IPS-18c (cell line): ENCODE measurements around the gene NOTCH4.
"Not testable (repeated sequence)": the region's sequence is repeated elsewhere in the genome, so short reads cannot be mapped to it uniquely, and the experiment has no call there.

Source experiments
- H3K4me3 ChIP-seq: 2 replicates; pipeline ENCODE4 v1.7.0; 2013; ENCODE audit warnings: low read depth, mild to moderate bottlenecking, low read length, moderate library complexity; ENCODE audit not compliant: insufficient read depth
- H3K9me3 ChIP-seq: one replicate; pipeline ENCODE4 v1.6.1; 2013; ENCODE audit warnings: mild to moderate bottlenecking, low read length, moderate library complexity; ENCODE audit not compliant: control insufficient read depth, insufficient read depth

The NOTCH4 gene

DNA sequence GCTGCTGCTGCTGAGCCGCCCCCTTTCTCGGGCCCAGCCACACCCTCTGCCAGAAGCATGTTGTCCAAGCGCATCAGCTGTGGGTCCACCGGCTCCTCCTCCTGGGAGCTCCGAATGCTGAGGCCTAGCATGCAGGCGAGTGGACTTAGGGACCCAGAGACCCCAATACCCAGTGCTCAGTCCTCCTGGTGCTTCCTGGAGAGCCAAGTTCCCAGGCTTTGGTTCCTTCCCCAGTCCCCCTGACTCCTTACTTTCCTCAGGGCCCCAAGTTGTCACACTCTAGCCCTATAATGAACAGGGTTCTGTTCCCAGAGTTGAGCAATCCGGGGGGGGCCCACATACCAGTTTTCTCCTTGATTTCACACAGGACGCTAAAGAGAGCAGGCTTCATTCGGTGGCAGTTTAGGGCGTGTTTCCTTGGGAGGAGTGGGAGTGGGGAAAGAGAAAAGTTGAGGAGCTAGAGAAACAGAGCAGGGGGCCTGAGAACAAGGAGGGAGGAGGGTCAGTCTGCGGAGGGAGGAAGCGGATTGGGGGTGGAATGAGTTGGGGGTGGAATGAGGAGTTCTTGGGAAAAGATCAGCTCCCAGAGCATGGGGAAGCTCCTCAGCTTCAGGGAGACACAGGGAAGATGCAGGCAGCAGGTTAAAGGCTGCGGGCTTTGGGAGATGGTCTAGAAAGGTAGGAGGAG, 35.3 kb downstream of the NOTCH4 start:
- H3K9me3 ChIP-seq = no peaks in the 10 kb centered on the region
- peak overlapping the region; percentile 70 for H3K4me3 ChIP-seq

DNA sequence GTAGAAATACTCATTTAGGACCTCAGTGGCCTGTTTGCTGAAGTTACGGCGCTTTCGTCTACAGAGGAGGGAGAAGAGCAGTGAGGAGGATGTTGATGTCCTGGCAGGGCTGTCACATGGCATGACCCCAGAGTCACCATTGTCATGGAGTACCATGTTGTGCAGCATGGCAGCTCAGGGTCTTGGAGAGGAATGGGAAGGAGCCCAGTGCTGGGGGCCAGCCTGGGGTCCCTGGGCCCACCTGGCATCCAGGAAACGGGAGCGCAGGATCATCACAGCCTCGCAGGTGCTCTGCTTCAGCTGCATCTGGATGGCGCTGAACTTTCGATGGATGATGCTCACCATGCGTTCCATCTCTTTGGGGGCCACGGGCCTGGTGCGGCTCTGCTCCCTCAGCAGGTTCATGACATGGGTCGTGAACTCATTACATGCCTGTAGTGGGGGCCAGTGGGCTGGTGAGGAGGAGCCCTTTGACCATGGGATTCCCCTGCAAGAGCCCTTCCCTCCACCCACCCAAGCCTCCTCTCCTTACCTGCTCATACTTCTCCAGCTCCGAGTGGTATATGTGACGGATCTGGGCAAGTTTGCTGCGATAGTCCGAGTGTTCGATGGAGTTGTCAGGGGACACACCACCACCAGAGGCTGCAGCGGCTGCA, 36.0 kb downstream of the NOTCH4 start:
- not testable (repeated sequence) for H3K4me3 ChIP-seq, H3K9me3 ChIP-seq

DNA sequence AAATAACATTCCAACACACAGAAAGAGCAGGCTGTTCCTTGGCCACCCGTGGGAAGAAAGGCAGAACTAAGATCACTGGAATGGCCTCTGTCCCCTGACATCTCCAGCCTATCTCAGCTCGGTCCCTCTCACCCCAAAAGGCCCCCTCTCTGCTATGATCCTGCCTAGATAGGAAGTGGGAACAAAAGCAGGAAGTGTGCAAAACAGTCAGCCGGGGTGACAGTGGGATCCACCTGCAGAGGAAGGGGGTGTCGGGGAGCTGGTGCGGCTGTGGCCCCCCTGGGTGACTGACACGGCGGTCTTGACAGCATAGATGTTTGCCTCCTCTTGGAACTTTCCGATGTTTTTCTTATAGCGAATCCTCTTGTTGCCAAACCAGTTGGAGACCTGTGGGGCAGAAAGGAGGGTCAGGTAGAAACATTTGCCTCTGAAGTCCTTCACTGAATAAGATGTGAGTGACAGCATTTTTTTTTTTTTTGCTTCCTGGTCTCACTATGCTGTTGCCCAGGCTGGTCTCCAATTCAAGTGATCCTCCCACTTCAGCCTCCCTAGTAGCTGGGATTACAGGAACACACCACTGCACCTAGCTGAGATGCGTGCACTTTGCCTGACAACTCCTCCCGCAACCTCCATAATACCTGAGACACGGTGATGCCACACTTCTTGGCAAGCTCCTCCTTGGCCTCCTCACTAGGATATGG, 36.7 kb downstream of the NOTCH4 start:
- Histone ChIP-seq H3K4me3 (no peak overlapping the region), H3K9me3 (no peaks in the 10 kb centered on the region)

DNA sequence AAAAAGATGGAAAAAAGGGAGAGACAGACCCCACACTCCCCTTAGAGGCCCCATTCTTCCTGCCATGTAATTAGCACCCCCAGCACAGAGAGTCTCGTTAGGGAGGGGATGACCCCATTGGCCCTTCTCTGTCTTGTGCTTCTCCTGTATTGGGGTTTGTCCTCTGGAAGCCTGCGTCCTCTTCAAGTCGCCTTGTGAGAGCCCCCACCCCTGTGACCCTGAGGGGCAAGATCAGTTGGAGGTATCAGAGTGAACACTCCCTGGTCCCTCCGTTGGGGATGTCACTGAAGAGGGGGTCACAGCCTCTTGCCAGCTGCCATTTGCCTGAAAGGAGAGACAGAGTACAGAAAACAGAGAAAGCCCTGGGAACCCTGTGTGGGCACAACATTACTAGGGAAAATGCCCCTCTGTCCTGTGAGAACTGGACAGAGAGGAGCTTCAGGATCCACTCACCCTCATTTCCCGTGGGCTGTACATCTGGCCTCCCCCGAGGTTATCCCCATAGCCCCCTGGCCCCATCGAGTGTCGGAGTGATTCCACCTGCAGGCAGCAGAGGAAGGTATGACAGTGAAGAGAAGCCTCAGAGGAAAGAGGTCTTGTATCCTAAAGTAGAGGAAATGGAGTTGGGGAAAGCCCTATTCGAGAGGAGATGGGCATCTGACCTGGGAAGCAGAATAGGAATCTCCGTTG, 37.6 kb downstream of the NOTCH4 start:
- H3K9me3 ChIP-seq, H3K4me3 ChIP-seq: not testable (repeated sequence)

DNA sequence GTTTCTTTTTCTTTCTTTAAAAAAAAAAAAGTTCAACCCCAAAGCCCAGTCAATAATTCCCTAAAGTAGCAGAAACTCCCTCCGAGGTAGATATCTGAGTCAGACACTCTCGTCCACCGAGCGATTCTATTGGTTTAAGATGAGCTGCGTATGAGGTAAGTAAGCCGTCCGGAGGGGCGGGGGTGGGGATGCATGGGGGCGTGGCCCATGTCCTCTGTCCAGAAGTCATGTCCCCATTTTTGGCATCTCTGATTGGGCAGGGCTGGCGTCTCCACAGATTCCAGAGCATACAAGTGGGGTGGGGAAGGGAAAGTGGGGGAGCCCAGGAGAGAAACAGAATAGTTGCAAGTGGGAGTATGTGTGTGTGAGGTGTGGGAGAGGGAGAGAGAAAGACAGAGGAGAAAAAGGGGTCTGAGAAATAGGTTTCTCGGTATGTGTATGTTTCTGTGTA, 38.2 kb downstream of the NOTCH4 start:
- H3K4me3 ChIP-seq = not testable (repeated sequence)

DNA sequence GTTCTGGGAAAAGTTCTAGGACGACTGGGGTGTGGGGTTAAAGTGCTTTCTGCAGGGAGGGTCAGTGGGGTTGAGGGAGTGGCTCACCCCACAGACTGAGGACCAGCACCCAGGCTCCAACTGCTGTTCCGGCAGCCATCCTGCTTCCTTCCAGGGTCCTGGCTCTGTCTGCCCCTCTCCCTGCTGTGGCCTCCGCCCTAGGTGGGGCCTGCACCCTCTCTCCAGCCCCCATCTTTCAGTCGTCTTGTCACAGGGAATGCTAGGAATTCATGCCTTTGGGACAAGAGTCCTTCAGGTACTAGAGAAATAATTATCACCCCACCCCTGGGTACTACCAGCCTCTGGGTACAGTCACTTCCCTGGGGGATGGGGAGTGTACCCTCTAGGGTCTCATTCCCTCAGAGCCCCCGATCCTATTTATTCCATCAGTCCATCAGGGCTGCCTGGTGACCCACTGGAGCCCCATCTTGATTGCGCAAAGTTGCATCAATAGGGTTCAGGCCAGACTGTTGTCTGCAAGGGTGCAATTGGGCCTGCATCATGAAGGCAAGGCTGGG, 39.7 kb downstream of the NOTCH4 start, which contains the start of gene AGER:
AGER (minus strand) TSS at position 170 of the 557 bp plus-strand sequence; CDS start at position 139, 31 bp downstream.
- Histone ChIP-seq H3K4me3 (no peak within 1 kb of the TSS), H3K9me3 (no peaks in the 10 kb centered on the region)

More for the DNA sequence above, 38.2 kb downstream of the NOTCH4 start:
- H3K9me3 ChIP-seq = not testable (repeated sequence)

DNA sequence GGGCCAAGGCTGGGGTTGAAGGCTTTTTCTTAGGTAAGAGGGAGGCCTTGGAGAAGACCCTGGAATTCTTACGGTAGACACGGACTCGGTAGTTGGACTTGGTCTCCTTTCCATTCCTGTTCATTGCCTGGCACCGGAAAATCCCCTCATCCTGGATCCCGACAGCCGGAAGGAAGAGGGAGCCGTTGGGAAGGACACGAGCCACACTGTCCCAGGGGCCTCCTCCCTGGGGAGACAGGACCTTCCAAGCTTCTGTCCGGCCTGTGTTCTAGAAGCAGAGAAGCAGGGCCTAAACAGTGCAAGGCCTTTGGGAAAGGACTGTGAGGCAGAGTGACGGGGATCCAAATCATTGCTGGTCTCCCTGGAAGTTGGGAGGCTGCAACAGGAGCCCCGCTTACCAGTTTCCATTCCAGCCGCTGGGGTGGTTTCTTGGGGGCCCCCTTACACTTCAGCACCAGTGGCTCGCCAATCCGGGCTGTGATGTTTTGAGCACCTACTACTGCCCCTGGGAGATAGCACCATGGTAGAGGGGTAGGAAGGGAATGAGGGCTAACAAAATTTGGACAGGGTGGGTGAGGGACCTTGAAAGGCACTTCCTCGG, 40.3 kb downstream of the NOTCH4 start:
- Histone ChIP-seq H3K4me3 (no peak overlapping the region), H3K9me3 (no peaks in the 10 kb centered on the region)

DNA sequence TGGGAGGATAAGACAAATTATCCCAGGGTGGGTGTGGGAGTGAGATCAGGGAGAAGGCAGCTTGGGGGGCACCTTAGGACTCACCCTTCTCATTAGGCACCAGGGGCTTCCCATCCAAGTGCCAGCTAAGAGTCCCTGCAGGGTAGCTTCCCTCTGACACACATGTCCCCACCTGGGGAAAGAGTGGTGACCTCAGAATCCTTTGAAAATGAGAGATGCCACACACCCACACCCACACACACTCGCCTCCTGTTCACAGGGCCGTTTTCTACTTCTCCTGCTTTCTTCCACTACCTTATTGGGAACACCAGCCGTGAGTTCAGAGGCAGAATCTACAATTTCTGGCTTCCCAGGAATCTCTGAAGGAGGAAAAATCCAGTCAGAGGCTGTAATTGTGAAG, 40.8 kb downstream of the NOTCH4 start:
- no peaks in the 10 kb centered on the region for H3K9me3 ChIP-seq

DNA sequence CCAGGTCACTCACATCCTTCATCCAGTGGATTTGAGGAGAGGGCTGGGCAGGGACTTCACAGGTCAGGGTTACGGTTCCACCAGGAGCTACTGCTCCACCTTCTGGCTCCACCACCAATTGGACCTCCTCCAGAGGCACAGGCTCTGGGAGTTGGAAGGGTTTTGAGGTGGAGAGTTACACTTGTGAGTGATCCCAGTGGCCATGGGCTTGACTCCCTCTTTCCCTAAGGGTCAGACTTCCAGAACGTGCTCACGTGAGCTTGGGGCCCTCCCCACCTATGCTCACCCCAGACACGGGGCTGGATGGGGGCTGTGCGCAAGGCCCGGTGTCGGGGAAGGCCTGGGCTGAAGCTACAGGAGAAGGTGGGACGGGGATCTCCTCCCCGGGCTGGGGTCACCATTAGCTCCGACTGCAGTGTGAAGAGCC, 41.3 kb downstream of the NOTCH4 start:
- no peaks in the 10 kb centered on the region for H3K9me3 ChIP-seq
- H3K4me3 ChIP-seq = no peak overlapping the region

More for the DNA sequence above, 40.8 kb downstream of the NOTCH4 start:
- H3K4me3 ChIP-seq = no peak overlapping the region

DNA sequence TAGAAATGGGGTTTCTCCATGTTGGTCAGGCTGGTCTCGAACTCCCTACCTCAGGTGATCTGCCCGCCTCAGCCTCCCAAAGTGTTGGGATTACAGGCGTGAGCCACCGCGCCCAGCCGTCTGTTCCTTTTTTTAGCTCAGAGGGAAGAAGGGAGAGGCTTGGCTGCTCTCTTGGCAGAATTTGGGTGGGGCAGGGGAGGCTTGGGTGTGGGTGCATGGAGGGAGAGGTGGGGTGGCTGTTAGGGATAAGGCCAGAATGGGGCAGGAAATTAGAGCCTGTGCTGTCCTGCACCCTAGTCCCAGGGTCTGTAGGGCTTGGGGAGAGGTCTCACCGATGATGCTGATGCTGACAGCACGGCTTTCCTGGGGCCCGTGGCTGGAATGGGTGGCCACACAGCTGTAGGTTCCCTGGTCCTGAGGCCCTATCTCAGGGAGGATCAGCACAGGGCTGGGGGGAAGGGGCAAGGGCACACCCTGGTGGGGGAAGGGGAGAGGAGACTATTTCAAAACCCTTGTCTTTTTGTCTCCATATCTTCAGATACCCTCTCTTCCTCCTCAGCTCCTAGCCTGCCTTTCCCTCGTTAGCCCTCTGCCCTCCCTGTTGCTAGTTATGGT, 41.8 kb downstream of the NOTCH4 start:
- Histone ChIP-seq H3K9me3 (no peaks in the 10 kb centered on the region), H3K4me3 (no peak overlapping the region)

DNA sequence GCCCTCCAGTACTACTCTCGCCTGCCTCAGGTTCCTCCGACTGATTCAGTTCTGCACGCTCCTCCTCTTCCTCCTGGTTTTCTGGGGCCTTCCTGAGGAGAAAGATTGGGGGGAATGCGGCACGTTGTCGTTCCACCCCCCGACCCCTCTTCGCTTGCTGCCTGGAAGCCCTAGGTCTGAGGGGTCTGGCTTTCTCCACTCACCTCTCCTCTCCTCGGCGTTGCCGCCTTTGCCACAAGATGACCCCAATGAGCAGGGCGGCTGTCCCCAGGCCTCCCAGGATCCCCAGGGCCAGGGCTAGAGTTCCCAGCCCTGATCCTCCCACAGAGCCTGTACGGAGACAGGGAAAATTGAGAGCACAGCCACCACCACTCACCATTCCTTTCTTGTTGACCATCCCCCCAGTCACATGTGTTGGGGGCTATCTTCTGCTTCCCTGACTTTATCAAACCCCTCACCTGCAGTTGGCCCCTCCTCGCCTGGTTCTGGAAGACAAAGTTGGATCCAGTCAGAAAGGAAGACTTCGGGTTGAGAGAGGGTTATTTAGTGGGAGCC, 42.6 kb downstream of the NOTCH4 start:
- Histone ChIP-seq H3K4me3 (no peak overlapping the region), H3K9me3 (no peaks in the 10 kb centered on the region)

DNA sequence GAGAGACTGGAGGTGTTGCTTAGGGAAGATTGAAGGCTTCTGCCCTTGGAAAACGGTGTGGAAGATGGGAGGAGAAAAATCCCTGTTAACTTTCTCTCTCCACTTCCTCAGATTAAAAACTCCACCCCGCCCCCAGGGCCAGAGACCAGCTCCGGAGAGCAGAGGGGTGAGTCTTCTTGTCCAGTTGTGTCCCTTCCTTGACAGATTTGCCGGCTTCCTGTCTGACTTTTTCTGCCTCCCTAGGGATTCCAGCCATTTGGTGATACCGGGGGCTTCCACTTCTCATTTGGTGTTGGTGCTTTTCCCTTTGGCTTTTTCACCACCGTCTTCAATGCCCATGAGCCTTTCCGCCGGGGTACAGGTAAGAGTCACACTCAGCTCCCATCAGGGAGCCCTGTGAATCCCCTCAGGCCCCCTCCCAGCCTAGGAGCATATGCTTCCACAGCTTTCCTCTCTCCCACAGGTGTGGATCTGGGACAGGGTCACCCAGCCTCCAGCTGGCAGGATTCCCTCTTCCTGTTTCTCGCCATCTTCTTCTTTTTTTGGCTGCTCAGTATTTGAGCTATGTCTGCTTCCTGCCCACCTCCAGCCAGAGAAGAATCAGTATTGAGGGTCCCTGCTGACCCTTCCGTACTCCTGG, 44.0 kb downstream of the NOTCH4 start:
- no peaks in the 10 kb centered on the region for H3K9me3 ChIP-seq
- H3K4me3 ChIP-seq = no peak overlapping the region; the same call in 1 of the 2 replicates

DNA sequence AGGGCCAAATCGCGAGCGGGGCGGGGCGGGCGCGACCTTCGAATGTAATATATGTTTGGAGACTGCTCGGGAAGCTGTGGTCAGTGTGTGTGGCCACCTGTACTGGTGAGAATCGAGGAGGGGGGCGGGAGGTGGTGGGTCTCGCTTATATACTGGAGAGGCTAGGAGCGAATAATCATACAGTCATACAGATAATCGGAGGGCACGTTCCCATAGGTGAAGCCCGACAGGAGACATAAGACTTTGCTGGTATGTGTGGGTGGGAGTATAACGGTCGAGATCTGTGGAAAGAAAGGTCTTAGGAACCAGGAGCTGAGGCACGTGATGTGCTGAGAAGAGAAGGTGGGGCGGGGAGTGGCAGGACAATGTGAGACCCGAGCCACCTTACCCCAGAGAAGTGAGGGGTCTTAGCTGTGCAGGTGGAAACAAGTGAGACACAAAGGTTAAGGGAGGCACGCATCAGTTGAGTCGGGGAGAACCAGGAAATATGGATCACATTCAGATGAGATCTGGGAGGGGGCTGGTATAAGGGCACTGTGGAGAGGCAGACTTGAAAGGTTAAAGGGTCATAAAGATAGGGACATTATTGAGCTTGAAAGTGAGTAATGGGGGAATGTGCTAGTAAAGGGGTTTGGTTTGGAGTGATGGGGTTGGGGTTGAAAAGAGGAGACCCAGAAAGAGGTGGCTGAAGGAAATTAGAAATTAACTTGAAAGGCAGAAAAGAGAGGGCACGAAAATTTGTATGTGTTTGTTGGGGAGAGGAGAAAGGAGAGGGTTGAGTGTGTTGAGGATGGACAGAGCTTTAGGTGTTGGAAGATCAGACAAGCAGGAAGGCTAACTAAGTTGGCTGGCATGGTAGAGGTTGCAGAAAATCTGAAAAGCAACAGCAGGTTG, 45.1 kb downstream of the NOTCH4 start:
- no peaks in the 10 kb centered on the region for H3K9me3 ChIP-seq
- H3K4me3 ChIP-seq = peak overlapping the region; percentile 57

DNA sequence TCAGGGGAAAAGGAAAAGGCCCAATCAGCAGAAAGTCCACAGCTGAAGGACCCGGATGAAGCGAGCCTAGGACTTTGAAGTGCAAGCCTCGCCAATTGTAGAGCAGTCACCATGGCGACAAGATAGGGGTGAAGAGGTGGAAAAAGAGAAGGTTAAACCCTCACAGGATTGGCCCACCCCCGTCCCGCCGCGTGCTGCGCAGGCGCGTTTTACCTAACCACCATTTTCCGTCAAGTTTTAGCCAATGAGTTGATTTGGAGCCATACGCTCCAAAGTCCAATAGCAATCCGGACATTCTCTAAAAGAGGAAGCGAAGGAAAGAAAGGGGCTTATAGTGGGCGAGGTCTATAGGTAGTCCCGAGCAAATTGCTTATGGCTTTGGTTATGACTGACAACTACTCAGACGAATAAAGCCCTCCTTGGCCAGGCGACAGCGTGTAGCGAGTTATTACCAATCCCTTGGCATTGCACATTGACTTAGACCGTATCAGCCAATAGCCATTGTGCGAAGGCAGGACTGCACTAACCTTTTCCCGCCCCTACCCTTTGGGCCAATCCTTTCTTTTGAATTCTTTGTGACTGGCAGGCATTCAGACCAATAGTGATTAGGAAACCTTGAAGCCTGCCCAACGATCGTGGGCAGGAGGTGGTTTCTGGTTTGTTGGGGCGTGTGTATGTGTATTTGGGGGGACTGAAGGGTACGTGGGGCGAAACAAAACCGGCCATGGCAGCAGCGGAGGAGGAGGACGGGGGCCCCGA, 45.9 kb downstream of the NOTCH4 start, which contains the start of gene RNF5:
RNF5 (plus strand) TSS at position 618 of the 759 bp plus-strand sequence; CDS start at position 725, 107 bp downstream.
- no peaks in the 10 kb centered on the region for H3K9me3 ChIP-seq
- peak within 1 kb of the TSS; percentile 89 for H3K4me3 ChIP-seq
